HepG2 (cell line): Measurements from ENCODE around the gene PXDC1. TPM values are rescaled to one million over a fixed set of nuclear protein-coding genes. Genes with fewer than 3 reads are reported as not detected.

Experiments
- CEBPB ChIP-seq: IDR thresholded peaks from 2 replicates; pipeline ENCODE4 v1.6.1; 2011; ENCODE audit warnings: low read depth, low read length, improper control_type of control experiment, borderline replicate concordance
- CEBPG ChIP-seq: IDR thresholded peaks from 2 replicates; pipeline ENCODE4 v1.6.1; 2016
- CENPT ChIP-seq: sonication (generic); formaldehyde crosslinking; IDR thresholded peaks from 2 replicates; pipeline ENCODE4 v1.8.0; 2022; ENCODE audit warnings: low read depth, mild to moderate bottlenecking, moderate library complexity, missing genetic modification reagents
- ELF3 ChIP-seq: IDR thresholded peaks from 2 replicates; pipeline ENCODE4 v1.6.1; 2016; ENCODE audit warnings: missing genetic modification reagents, missing compliant biosample characterization
- EP300 ChIP-seq, 3 experiments: sonication (generic) in 1 of 3; formaldehyde crosslinking in 1 of 3; IDR thresholded peaks; 2 replicates each; pipeline versions ENCODE4 v1.5.1 to v1.6.1; 2011 to 2020; ENCODE audit warnings: low read depth in 2 of 3, low read length in 2 of 3, borderline replicate concordance in 1 of 3, improper control_type of control experiment in 1 of 3, mild to moderate bottlenecking in 1 of 3, missing genetic modification reagents in 1 of 3, moderate library complexity in 1 of 3
- FLYWCH1 ChIP-seq: sonication (generic); formaldehyde crosslinking; IDR thresholded peaks from 2 replicates; pipeline ENCODE4 v1.8.1; 2023; ENCODE audit warnings: mild to moderate bottlenecking, missing genetic modification reagents
- FOXK2 ChIP-seq: fragments of 450-650 bp; IDR thresholded peaks from 2 replicates; pipeline ENCODE4 v1.6.1; 2016
- JDP2 ChIP-seq: sonication (generic); formaldehyde crosslinking; IDR thresholded peaks from 2 replicates; pipeline ENCODE4 v1.8.1; 2022; ENCODE audit warnings: missing genetic modification reagents, borderline replicate concordance
- JUN ChIP-seq: sonication (generic); formaldehyde crosslinking; IDR thresholded peaks from 2 replicates; pipeline ENCODE4 v1.4.0; 2020; ENCODE audit warnings: mild to moderate bottlenecking, missing genetic modification reagents
- KLF11 ChIP-seq: IDR thresholded peaks from 2 replicates; pipeline ENCODE4 v1.6.1; 2016; ENCODE audit warnings: missing compliant biosample characterization
- LCORL ChIP-seq, 2 experiments: fragments of 450-650 bp in 1 of 2; sonication (generic) in 1 of 2; formaldehyde crosslinking in 1 of 2; IDR thresholded peaks; 2 replicates each; pipeline versions ENCODE4 v1.5.0 to v1.6.1; 2017 to 2020; ENCODE audit warnings: antibody characterized with exemption in 1 of 2, missing genetic modification reagents in 1 of 2
- MEF2D ChIP-seq: sonication (generic); formaldehyde crosslinking; IDR thresholded peaks from 2 replicates; pipeline ENCODE4 v1.5.1; 2020; ENCODE audit warnings: mild to moderate bottlenecking, missing genetic modification reagents
- SMC3 ChIP-seq: IDR thresholded peaks from 2 replicates; pipeline ENCODE4 v1.6.1; 2011; ENCODE audit warnings: low read length, improper control_type of control experiment
- TARDBP ChIP-seq: sonication (generic); formaldehyde crosslinking; IDR thresholded peaks from 2 replicates; pipeline ENCODE4 v1.8.0; 2022; ENCODE audit warnings: mild to moderate bottlenecking, missing genetic modification reagents
- YEATS4 ChIP-seq: sonication (generic); formaldehyde crosslinking; IDR thresholded peaks from 2 replicates; pipeline ENCODE4 v1.4.0; 2020; ENCODE audit warnings: missing genetic modification reagents, borderline replicate concordance
- ZBTB7B ChIP-seq: sonication (generic); formaldehyde crosslinking; IDR thresholded peaks from 2 replicates; pipeline ENCODE4 v1.4.0; 2020; ENCODE audit warnings: missing genetic modification reagents
- ZNF292 ChIP-seq: sonication (generic); formaldehyde crosslinking; IDR thresholded peaks from 2 replicates; pipeline ENCODE4 v1.8.1; 2022; ENCODE audit warnings: mild to moderate bottlenecking, low read depth, missing genetic modification reagents, borderline replicate concordance
- ZNF317 ChIP-seq: sonication (generic); formaldehyde crosslinking; IDR thresholded peaks from 2 replicates; pipeline ENCODE4 v1.5.0; 2020; ENCODE audit warnings: mild to moderate bottlenecking, missing genetic modification reagents
- ZNF556 ChIP-seq: sonication (generic); formaldehyde crosslinking; IDR thresholded peaks from 2 replicates; pipeline ENCODE4 v1.4.0; 2020; ENCODE audit warnings: mild to moderate bottlenecking, missing genetic modification reagents, borderline replicate concordance
- ZNF816 ChIP-seq: sonication (generic); formaldehyde crosslinking; IDR thresholded peaks from 2 replicates; pipeline ENCODE4 v1.8.0; 2022; ENCODE audit warnings: missing genetic modification reagents, mild to moderate bottlenecking, borderline replicate concordance
- ZSCAN20 ChIP-seq: sonication (generic); formaldehyde crosslinking; IDR thresholded peaks from 2 replicates; pipeline ENCODE4 v1.4.0; 2020; ENCODE audit warnings: missing genetic modification reagents, mild to moderate bottlenecking, borderline replicate concordance
- polyA plus RNA-seq, 8 experiments: library from polyadenylated mRNA; depleted of rRNA in 3 of 8; stranded (reverse) in 7 of 8; unstranded in 1 of 8; fragments of >200 nt; fragmentation: Illumina TruSeq in 4 of 8; extraction: Trizol in 4 of 8; gene quantifications; 2 replicates each; pipeline versions ENCODE4 v1.2.1 to v1.2.3, GENCODE V29; 2011 to 2016; ENCODE audit warnings: low read depth in 4 of 8, missing spikeins in 1 of 8, mixed read lengths in 1 of 8; ENCODE audit not compliant: insufficient read depth in 1 of 8
- total RNA-seq, 5 experiments: library from RNA; depleted of rRNA; stranded (reverse); fragments of >200 nt; fragmentation: Illumina TruSeq; extraction: Trizol; gene quantifications; 2 replicates each; pipeline ENCODE4 v1.2.3, GENCODE V29; 2016; ENCODE audit warnings: low read depth in 1 of 5
- TF ChIP-seq, protein P1 (sequence below): sonication (generic); formaldehyde crosslinking; IDR thresholded peaks from 2 replicates; pipeline ENCODE4 v1.4.0; 2020; ENCODE audit warnings: missing genetic modification reagents, borderline replicate concordance
- TF ChIP-seq, protein P2 (sequence below): conservative IDR thresholded peaks from 2 replicates; pipeline ENCODE4 v1.6.1; 2018; ENCODE audit warnings: missing genetic modification reagents
- TF ChIP-seq, protein P3 (sequence below): sonication (generic); formaldehyde crosslinking; IDR thresholded peaks from 2 replicates; pipeline ENCODE4 v1.5.0; 2020; ENCODE audit warnings: mild to moderate bottlenecking, missing genetic modification reagents, borderline replicate concordance

Gene PXDC1
- total and polyA plus RNA-seq, 2 of the 13 experiments (the other 11 are each of a cell fraction or from before 2014, with no cell fraction given): 32.4 to 34.7 TPM

DNA sequence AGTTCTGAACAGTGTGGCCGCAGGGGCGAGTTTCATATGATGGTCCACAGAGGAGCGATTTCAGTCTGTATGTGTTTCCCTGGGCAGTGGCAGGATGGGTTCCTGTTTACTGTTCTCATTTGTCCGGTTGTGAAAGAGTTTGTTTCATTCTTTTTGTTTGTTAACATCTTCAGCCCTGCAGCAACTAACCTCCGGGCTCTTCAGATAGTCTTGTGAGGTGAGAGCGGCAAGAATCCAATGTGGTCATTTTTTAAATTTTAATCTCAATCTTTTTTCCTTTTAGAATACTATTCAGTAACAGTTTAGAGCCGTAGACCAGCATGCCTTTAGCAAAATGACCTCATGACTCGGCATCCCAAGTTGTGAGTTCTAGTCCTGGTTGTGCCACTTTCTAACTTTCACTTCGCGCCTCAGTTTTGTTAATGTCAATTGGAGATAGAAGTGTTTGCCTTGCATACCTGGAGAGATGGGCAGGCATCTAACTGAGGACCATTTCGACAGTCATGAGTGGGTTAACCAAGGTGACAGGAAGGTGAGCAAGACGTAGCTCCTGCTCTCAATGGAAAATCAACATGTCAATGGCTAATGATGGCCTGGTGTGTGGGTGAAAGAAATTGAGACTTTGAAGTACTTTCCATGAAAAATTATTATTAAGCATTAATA is 38.5 kb upstream of the PXDC1 start (continued):
- TF ChIP-seq FOXK2 (peak; percentile 35; the same call in 1 of the 2 replicates), ZBTB7B (CRISPR knock-in tag) (no peak), KLF11 (CRISPR knock-in tag) (no peak), CENPT (CRISPR knock-in tag) (no peak), FLYWCH1 (no peak), ZSCAN20 (CRISPR knock-in tag) (0 out of 2 replicates have a peak, but pooled peaks have one; percentile 81), ELF3 (CRISPR knock-in tag) (peak; percentile 65), ZNF317 (peak; percentile 29; the same call in 1 of the 2 replicates), ZNF292 (CRISPR knock-in tag) (0 out of 2 replicates have a peak, but pooled peaks have one; percentile 85), SMC3 (peak; percentile 33; the same call in 1 of the 2 replicates), JUN (CRISPR knock-in tag) (no peak), MEF2D (CRISPR knock-in tag) (peak; percentile 25), EP300 (IDR thresholded peaks at IDR 0.05; ENCODE audit: low read depth in 2 of 2, low read length in 2 of 2) (peak in 1 of 2 experiments; percentile 66; a peak in 2 of 4 replicates), EP300 (CRISPR knock-in tag; IDR thresholded peaks at IDR 0.05; ENCODE audit: borderline replicate concordance) (no peak), CEBPB (peak; percentile 91), TARDBP (peak; percentile 34; the same call in 1 of the 2 replicates), YEATS4 (no peak), CEBPG (CRISPR knock-in tag) (peak; percentile 82), JDP2 (CRISPR knock-in tag) (no peak), ZNF556 (no peak), LCORL (IDR thresholded peaks at IDR 0.05) (no peak), LCORL (CRISPR knock-in tag; IDR thresholded peaks at IDR 0.05) (0 out of 2 replicates have a peak, but pooled peaks have one; percentile 21), ZNF816 (CRISPR knock-in tag) (no peak)
- TF ChIP-seq, protein P1, sequence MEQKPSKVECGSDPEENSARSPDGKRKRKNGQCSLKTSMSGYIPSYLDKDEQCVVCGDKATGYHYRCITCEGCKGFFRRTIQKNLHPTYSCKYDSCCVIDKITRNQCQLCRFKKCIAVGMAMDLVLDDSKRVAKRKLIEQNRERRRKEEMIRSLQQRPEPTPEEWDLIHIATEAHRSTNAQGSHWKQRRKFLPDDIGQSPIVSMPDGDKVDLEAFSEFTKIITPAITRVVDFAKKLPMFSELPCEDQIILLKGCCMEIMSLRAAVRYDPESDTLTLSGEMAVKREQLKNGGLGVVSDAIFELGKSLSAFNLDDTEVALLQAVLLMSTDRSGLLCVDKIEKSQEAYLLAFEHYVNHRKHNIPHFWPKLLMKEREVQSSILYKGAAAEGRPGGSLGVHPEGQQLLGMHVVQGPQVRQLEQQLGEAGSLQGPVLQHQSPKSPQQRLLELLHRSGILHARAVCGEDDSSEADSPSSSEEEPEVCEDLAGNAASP (CRISPR knock-in tag): peak; percentile 82
- TF ChIP-seq, protein P2, sequence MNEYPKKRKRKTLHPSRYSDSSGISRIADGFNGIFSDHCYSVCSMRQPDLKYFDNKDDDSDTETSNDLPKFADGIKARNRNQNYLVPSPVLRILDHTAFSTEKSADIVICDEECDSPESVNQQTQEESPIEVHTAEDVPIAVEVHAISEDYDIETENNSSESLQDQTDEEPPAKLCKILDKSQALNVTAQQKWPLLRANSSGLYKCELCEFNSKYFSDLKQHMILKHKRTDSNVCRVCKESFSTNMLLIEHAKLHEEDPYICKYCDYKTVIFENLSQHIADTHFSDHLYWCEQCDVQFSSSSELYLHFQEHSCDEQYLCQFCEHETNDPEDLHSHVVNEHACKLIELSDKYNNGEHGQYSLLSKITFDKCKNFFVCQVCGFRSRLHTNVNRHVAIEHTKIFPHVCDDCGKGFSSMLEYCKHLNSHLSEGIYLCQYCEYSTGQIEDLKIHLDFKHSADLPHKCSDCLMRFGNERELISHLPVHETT: no peak
- TF ChIP-seq, protein P3, sequence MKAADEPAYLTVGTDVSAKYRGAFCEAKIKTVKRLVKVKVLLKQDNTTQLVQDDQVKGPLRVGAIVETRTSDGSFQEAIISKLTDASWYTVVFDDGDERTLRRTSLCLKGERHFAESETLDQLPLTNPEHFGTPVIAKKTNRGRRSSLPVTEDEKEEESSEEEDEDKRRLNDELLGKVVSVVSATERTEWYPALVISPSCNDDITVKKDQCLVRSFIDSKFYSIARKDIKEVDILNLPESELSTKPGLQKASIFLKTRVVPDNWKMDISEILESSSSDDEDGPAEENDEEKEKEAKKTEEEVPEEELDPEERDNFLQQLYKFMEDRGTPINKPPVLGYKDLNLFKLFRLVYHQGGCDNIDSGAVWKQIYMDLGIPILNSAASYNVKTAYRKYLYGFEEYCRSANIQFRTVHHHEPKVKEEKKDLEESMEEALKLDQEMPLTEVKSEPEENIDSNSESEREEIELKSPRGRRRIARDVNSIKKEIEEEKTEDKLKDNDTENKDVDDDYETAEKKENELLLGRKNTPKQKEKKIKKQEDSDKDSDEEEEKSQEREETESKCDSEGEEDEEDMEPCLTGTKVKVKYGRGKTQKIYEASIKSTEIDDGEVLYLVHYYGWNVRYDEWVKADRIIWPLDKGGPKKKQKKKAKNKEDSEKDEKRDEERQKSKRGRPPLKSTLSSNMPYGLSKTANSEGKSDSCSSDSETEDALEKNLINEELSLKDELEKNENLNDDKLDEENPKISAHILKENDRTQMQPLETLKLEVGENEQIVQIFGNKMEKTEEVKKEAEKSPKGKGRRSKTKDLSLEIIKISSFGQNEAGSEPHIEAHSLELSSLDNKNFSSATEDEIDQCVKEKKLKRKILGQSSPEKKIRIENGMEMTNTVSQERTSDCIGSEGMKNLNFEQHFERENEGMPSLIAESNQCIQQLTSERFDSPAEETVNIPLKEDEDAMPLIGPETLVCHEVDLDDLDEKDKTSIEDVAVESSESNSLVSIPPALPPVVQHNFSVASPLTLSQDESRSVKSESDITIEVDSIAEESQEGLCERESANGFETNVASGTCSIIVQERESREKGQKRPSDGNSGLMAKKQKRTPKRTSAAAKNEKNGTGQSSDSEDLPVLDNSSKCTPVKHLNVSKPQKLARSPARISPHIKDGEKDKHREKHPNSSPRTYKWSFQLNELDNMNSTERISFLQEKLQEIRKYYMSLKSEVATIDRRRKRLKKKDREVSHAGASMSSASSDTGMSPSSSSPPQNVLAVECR (CRISPR knock-in tag): 0 out of 2 replicates have a peak, but pooled peaks have one; percentile 1
